ENCODE measurements around the gene RNF220.
"Not testable (repeated sequence)": the region's sequence is repeated elsewhere in the genome, so short reads cannot be mapped to it uniquely, and the experiment has no call there.

Gene RNF220

GRCh38 chr1:44684525-44684924, 279.5 kb downstream of the RNF220 start:
- no peak for DNase-seq

- no peak for DNase-seq
Observed at GRCh38 chr1:44685218-44685617, 280.2 kb downstream of the RNF220 start.

- DNase-seq, result no peak
Observed at GRCh38 chr1:44685881-44686280, 280.8 kb downstream of the RNF220 start.

- DNase-seq, result no peak
Observed at GRCh38 chr1:44688760-44689446, 283.8 kb downstream of the RNF220 start.

GRCh38 chr1:44689447-44689765, 284.4 kb downstream of the RNF220 start:
- no peak for DNase-seq

GRCh38 chr1:44693159-44693558, 288.1 kb downstream of the RNF220 start:
- no peak for DNase-seq

GRCh38 chr1:44693900-44694299, 288.8 kb downstream of the RNF220 start:
- no peak for DNase-seq

GRCh38 chr1:44694863-44695478, 289.9 kb downstream of the RNF220 start:
- DNase-seq, result no peak

- DNase-seq, result no peak
Observed at GRCh38 chr1:44695671-44696070, 290.6 kb downstream of the RNF220 start.

- no peak for DNase-seq
Observed at GRCh38 chr1:44696101-44696500, 291.0 kb downstream of the RNF220 start.

- no peak for DNase-seq
Observed at GRCh38 chr1:44696789-44697345, 291.8 kb downstream of the RNF220 start.

- no peak for DNase-seq
Observed at GRCh38 chr1:44698138-44698537, 293.1 kb downstream of the RNF220 start.

- not testable (repeated sequence) for DNase-seq
Observed at GRCh38 chr1:44699375-44699774, 294.3 kb downstream of the RNF220 start.

- DNase-seq, result no peak
Observed at GRCh38 chr1:44700573-44700972, 295.5 kb downstream of the RNF220 start.

- no peak for DNase-seq
Observed at GRCh38 chr1:44701141-44701573, 296.1 kb downstream of the RNF220 start.
